COLO668 (cell line): Measurements from ENCODE around the gene ARMC7.
A peak's percentile ranks its signal among the peaks of the same experiment; 100 is the strongest.

ENCODE experiments used
- DNase-seq: peaks from one replicate; lab custom pipeline; 2025; ENCODE audit not compliant: unreplicated experiment; lab: John Stamatoyannopoulos, UW

The ARMC7 gene

GRCh38 chr17:75077496-75078283, 32.1 kb upstream of the ARMC7 start:
- DNase-seq: peak; percentile 67

GRCh38 chr17:75078284-75079022, 31.3 kb upstream of the ARMC7 start:
- DNase-seq: no peak

GRCh38 chr17:75079023-75079373, 30.8 kb upstream of the ARMC7 start:
- no peak for DNase-seq

- DNase-seq: no peak
These were observed 27.9 kb upstream of the ARMC7 start for GRCh38 chr17:75081611-75082540.

- DNase-seq: no peak
These were observed 27.1 kb upstream of the ARMC7 start for GRCh38 chr17:75082683-75083082.

- no peak for DNase-seq
These were observed 25.6 kb upstream of the ARMC7 start for GRCh38 chr17:75084039-75084660.

- no peak for DNase-seq
These were observed 23.1 kb upstream of the ARMC7 start for GRCh38 chr17:75086496-75087181.

- no peak for DNase-seq
These were observed 22.6 kb upstream of the ARMC7 start for GRCh38 chr17:75087182-75087557.

- DNase-seq: peak; percentile 20
These were observed 22.0 kb upstream of the ARMC7 start, which contains the start of gene SLC16A5 for GRCh38 chr17:75087558-75088453. SLC16A5 (plus strand) TSS chr17:75087954; CDS start chr17:75093637, 5,683 bp downstream.

- no peak for DNase-seq
These were observed 21.0 kb upstream of the ARMC7 start for GRCh38 chr17:75088465-75089417.

GRCh38 chr17:75090871-75091854, 18.6 kb upstream of the ARMC7 start:
- DNase-seq: no peak

- DNase-seq: no peak
These were observed 17.9 kb upstream of the ARMC7 start for GRCh38 chr17:75091855-75092327.

- no peak for DNase-seq
These were observed 16.1 kb upstream of the ARMC7 start for GRCh38 chr17:75093548-75094158.

GRCh38 chr17:75094871-75095399, 14.8 kb upstream of the ARMC7 start:
- DNase-seq: no peak

GRCh38 chr17:75096082-75096625, 13.6 kb upstream of the ARMC7 start:
- peak; percentile 25 for DNase-seq

GRCh38 chr17:75097865-75098264, 11.9 kb upstream of the ARMC7 start:
- no peak for DNase-seq
